ENCODE measurements around the gene ENO1.

The ENO1 gene

GRCh38 chr1:8866173-8866791, 12.2 kb downstream of the ENO1 start:
- TF ChIP-seq BHLHE40 (IDR thresholded peaks at IDR 0.05; ENCODE audit: borderline replicate concordance) = no peak
- no peak for DNase-seq (ENCODE audit: extremely low spot score)
- POLR2A ChIA-PET = interaction anchor here (1.1 to 6.4 kb wide), 4 partner anchors 7 to 45 kb away, joined by 3 to 36 read pairs (median 3); partner anchors contain the start of gene ENO1
- CTCF ChIA-PET = no interaction called here

- POLR2A ChIA-PET = interaction anchor here (1.0 to 6.4 kb wide), 4 partner anchors 9 to 14 kb away, joined by 3 to 36 read pairs (median 3); partner anchors contain the start of gene ENO1
- DNase-seq (ENCODE audit: extremely low spot score) = no peak
- no peak for TF ChIP-seq PKNOX1 (IDR thresholded peaks at IDR 0.05)
- no peak for TF ChIP-seq ARNT (IDR thresholded peaks at IDR 0.05)
- no peak for TF ChIP-seq ELF4 (IDR thresholded peaks at IDR 0.05)
- TF ChIP-seq FOXM1 (IDR thresholded peaks at IDR 0.05; ENCODE audit: borderline replicate concordance) = no peak
- TF ChIP-seq SUZ12 (IDR thresholded peaks at IDR 0.05) = no peak
- TF ChIP-seq FOXA1 (IDR thresholded peaks at IDR 0.05) = no peak
- no peak for TF ChIP-seq ZNF384 (IDR thresholded peaks at IDR 0.05)
- CTCF ChIA-PET = interaction anchor here (0.6 to 1.0 kb wide), 3 partner anchors 16 to 195 kb away, joined by 3 to 4 read pairs (median 4); no protein-coding TSS in a partner anchor
These were observed 13.7 kb downstream of the ENO1 start for GRCh38 chr1:8864713-8865344.

- ChIA-PET POLR2A (interaction anchor here (1.0 to 6.4 kb wide), 2 partner anchors 10 to 15 kb away, joined by 3 to 36 read pairs; partner anchors contain the start of gene ENO1), CTCF (interaction anchor here (1.3 to 3.2 kb wide), 2 partner anchors 14 to 43 kb away, joined by 7 to 15 read pairs; no protein-coding TSS in a partner anchor)
- TF ChIP-seq LEF1 (IDR thresholded peaks at IDR 0.05; ENCODE audit: borderline replicate concordance) (no peak), CTBP1 (IDR thresholded peaks at IDR 0.05; ENCODE audit: borderline replicate concordance) (no peak), SUZ12 (IDR thresholded peaks at IDR 0.05) (no peak), TARDBP (IDR thresholded peaks at IDR 0.05) (no peak), FOXK2 (IDR thresholded peaks at IDR 0.05) (no peak), NFRKB (IDR thresholded peaks at IDR 0.05) (no peak), HDGF (IDR thresholded peaks at IDR 0.05; ENCODE audit: borderline replicate concordance) (no peak), ELF4 (IDR thresholded peaks at IDR 0.05) (no peak), SP1 (IDR thresholded peaks at IDR 0.05) (no peak), PKNOX1 (IDR thresholded peaks at IDR 0.05) (no peak), FOXM1 (IDR thresholded peaks at IDR 0.05; ENCODE audit: borderline replicate concordance) (no peak), ARNT (IDR thresholded peaks at IDR 0.05) (no peak), FOXA1 (IDR thresholded peaks at IDR 0.05) (no peak), L3MBTL2 (conservative IDR thresholded peaks at IDR 0.05) (no peak), BHLHE40 (IDR thresholded peaks at IDR 0.05; ENCODE audit: borderline replicate concordance) (no peak), ZNF384 (IDR thresholded peaks at IDR 0.05) (no peak)
- DNase-seq (ENCODE audit: extremely low spot score) = no peak
These were observed 14.7 kb downstream of the ENO1 start for GRCh38 chr1:8863794-8864233.

GRCh38 chr1:8863138-8863537, 15.3 kb downstream of the ENO1 start:
- POLR2A ChIA-PET = interaction anchor here (0.8 to 6.4 kb wide), 2 partner anchors 8 to 15 kb away, joined by 3 to 36 read pairs; partner anchors contain the start of gene ENO1
- DNase-seq (ENCODE audit: extremely low spot score) = no peak
- TF ChIP-seq NFRKB (IDR thresholded peaks at IDR 0.05) = no peak
- no peak for TF ChIP-seq SUZ12 (IDR thresholded peaks at IDR 0.05)
- TF ChIP-seq TARDBP (IDR thresholded peaks at IDR 0.05) = no peak
- no peak for TF ChIP-seq FOXM1 (IDR thresholded peaks at IDR 0.05; ENCODE audit: borderline replicate concordance)
- TF ChIP-seq CTBP1 (IDR thresholded peaks at IDR 0.05; ENCODE audit: borderline replicate concordance) = no peak
- no peak for TF ChIP-seq L3MBTL2 (conservative IDR thresholded peaks at IDR 0.05)
- TF ChIP-seq ARNT (IDR thresholded peaks at IDR 0.05) = no peak
- TF ChIP-seq PKNOX1 (IDR thresholded peaks at IDR 0.05) = no peak
- no peak for TF ChIP-seq SP1 (IDR thresholded peaks at IDR 0.05)
- CTCF ChIA-PET = interaction anchor here (0.6 to 3.2 kb wide), 5 partner anchors 14 to 142 kb away, joined by 4 to 15 read pairs (median 7); no protein-coding TSS in a partner anchor

GRCh38 chr1:8862528-8862927, 16.0 kb downstream of the ENO1 start:
- TF ChIP-seq FOXK2 (IDR thresholded peaks at IDR 0.05) (no peak), PKNOX1 (IDR thresholded peaks at IDR 0.05) (0 out of 2 replicates have a peak, but pooled peaks have one; percentile 28)
- ChIA-PET POLR2A (interaction anchor here (0.8 to 6.4 kb wide), 5 partner anchors 9 to 143 kb away, joined by 3 to 36 read pairs (median 3); partner anchors contain the start of gene ENO1), CTCF (interaction anchor here (0.6 to 3.2 kb wide), 8 partner anchors 13 to 942 kb away, joined by 4 to 15 read pairs (median 4); no protein-coding TSS in a partner anchor)
- DNase-seq (ENCODE audit: extremely low spot score) = peak; percentile 60

Data from HEK293T (cell line).